IPS-18c (cell line): ENCODE data around the gene EMD.
"Not testable (repeated sequence)": the region's sequence is repeated elsewhere in the genome, so short reads cannot be mapped to it uniquely, and the experiment has no call there.

ENCODE experiments used
- H3K4me3 ChIP-seq: 2 replicates; pipeline ENCODE4 v1.7.0; 2013; ENCODE audit warnings: low read depth, mild to moderate bottlenecking, low read length, moderate library complexity; ENCODE audit not compliant: insufficient read depth
- H3K9me3 ChIP-seq: one replicate; pipeline ENCODE4 v1.6.1; 2013; ENCODE audit warnings: mild to moderate bottlenecking, low read length, moderate library complexity; ENCODE audit not compliant: control insufficient read depth, insufficient read depth

EMD gene

GRCh38 chrX:154378799-154379568 lies at the start of gene EMD:
EMD (plus strand) TSS chrX:154379295; CDS start chrX:154379485, 190 bp downstream.
- peak within 1 kb of the TSS; percentile 69 for H3K4me3 ChIP-seq
- peaks cover 6% of the 10 kb centered on the region for H3K9me3 ChIP-seq

- H3K4me3 ChIP-seq = no peak overlapping the region
- H3K9me3 ChIP-seq = peaks cover 6% of the 10 kb centered on the region
Observed at GRCh38 chrX:154332561-154332960, 46.5 kb upstream of the EMD start.

GRCh38 chrX:154333116-154333515 lies 46.0 kb upstream of the EMD start:
- peaks cover 6% of the 10 kb centered on the region for H3K9me3 ChIP-seq
- H3K4me3 ChIP-seq = no peak overlapping the region

DNA sequence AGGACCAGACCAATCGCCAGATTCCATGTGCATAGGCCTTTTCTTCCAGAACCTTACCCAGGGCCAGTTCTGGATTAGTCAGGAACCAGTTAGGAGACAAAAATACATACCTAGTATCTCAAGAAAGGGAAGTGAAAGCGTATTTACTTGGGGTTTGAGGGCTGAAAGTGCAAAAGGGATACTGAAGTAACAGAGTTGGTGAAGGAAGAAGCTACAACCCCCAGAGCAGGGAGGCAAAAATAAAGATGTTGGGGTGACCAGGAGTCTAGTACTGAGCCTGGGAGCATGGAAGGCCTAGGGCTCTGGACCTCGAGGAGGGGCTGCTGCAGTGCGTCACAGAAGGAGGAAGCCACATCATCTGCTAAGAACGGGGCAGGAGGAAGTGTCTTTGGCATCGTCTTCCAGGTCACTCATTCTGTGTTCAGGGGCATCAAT lies 45.2 kb upstream of the EMD start:
- H3K4me3 ChIP-seq = no peak overlapping the region
- H3K9me3 ChIP-seq = peaks cover 3% of the 10 kb centered on the region

- Histone ChIP-seq H3K4me3 (no peak overlapping the region), H3K9me3 (peaks cover 2% of the 10 kb centered on the region)
Observed at GRCh38 chrX:154334496-154334895, 44.6 kb upstream of the EMD start.

DNA sequence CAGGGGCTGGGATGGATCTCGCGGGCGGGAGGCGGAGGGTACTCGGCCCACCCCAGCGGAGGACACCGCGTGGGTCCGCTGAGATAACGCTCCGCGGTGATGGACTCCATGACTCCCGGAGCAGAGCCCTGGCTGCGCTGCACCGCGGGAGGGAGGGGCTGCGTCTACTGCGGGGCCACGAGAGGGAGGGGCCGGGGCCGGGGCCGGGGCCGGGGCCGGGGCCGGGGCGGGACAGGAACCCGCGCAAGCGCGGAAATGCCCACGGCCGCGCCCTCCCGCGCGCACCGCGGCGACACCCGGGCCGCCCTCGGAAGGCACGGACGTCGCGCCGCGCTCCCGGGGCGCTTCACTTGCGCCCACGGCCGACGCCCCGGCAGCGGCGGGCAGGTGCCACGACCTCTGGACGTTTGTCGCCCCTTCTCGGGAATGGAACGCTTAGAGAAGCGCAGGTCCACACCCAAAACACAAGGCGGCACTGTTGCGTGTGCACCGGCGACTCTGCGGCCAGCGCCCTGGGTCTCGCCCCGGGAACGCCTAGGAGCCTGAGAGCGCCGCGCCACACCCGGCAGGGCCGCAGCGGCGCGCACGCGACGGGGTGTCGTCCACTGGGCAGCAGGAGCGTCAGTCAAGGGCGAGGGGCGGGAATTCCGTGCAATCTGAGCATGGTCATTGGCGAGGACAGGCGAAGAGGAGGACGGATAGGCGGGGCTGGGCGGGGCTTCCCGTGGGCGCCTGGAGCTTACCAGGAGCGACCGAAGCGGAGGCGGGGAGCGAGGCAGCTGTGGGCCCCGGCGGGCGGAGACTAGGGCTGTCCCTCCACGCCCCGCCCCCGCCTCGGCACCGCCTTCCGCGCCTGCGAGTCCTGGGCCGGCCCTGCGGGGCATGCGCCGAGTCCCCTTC lies 37.4 kb upstream of the EMD start:
- not testable (repeated sequence) for H3K9me3 ChIP-seq, H3K4me3 ChIP-seq

- not testable (repeated sequence) for H3K9me3 ChIP-seq, H3K4me3 ChIP-seq
Observed at GRCh38 chrX:154343063-154343462, 36.0 kb upstream of the EMD start.

- H3K9me3 ChIP-seq, H3K4me3 ChIP-seq: not testable (repeated sequence)
Observed at GRCh38 chrX:154343620-154344019, 35.5 kb upstream of the EMD start.

GRCh38 chrX:154348114-154348531 lies 31.0 kb upstream of the EMD start:
- Histone ChIP-seq H3K4me3 (no peak overlapping the region), H3K9me3 (peaks cover 20% of the 10 kb centered on the region)

GRCh38 chrX:154348646-154349358 lies 30.3 kb upstream of the EMD start:
- H3K9me3 ChIP-seq = peaks cover 23% of the 10 kb centered on the region
- H3K4me3 ChIP-seq = no peak overlapping the region

- Histone ChIP-seq H3K9me3 (peaks cover 25% of the 10 kb centered on the region), H3K4me3 (no peak overlapping the region; the same call in 1 of the 2 replicates)
Observed at GRCh38 chrX:154349359-154349935, 29.6 kb upstream of the EMD start.

- Histone ChIP-seq H3K9me3 (peaks cover 27% of the 10 kb centered on the region), H3K4me3 (no peak overlapping the region; the same call in 1 of the 2 replicates)
Observed at GRCh38 chrX:154349979-154350378, 29.1 kb upstream of the EMD start.

GRCh38 chrX:154350429-154351182 lies 28.5 kb upstream of the EMD start:
- Histone ChIP-seq H3K9me3 (peaks cover 27% of the 10 kb centered on the region), H3K4me3 (no peak overlapping the region)

DNA sequence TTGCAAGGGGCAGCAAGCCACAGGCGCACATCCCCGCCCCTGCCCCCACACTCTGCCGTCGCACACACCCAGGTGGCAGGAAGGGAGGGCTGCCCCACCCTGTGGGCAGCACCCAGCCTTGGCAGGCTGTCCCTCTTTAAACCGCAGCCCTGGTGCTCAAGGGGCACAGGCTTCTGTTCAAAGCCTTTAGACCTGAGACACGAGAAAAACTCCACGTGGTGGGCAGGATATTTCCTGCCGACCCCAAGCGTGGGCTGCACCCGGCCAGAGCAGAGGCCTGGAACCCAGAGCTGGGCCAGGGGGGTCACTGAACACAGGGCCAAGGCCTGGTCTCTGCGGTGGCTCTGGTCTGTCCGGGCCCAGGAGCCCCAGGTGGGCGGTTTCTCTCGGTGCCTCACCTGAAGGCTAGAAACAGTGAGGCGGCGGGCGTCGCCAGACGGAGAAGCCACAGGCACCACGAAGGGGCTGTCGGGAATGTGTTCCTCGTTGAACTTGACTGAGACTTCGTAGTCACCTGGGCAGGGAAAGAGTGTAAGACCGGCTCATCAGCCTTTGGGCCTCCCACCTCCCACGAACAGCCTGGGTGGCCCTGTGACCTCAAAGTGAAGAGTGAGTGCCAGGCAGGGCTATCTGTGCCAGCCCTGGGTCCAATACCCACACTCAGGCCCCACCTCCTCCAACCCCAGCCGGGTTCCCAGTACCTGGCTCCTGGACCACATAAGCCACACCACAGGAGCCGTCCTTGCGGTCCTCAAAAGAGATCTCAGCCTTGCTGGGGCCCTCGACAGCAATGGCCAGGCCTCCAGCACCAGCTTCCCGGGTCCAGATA lies 27.7 kb upstream of the EMD start:
- H3K4me3 ChIP-seq = no peak overlapping the region; the same call in 1 of the 2 replicates
- H3K9me3 ChIP-seq = peaks cover 27% of the 10 kb centered on the region

DNA sequence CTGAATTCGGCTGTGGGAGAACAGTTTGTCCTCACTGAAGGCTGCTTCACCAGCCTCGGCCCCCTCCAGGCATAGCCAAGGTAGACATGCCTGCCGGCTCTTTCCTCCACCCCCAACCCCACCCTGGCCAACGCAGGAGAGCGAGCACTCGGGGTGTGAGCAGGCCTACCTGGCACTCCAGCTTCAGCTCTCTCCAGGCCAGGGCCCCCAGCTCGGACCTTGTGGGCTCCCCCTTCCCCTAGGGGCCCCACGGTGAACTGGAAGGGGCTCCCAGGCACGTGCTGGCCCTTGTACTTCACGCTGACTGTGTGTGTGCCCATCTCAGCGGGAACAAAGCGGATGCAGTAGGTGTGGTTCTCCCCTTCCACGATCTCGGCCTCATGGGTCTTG lies 27.1 kb upstream of the EMD start:
- Histone ChIP-seq H3K9me3 (peaks cover 27% of the 10 kb centered on the region), H3K4me3 (no peak overlapping the region)

DNA sequence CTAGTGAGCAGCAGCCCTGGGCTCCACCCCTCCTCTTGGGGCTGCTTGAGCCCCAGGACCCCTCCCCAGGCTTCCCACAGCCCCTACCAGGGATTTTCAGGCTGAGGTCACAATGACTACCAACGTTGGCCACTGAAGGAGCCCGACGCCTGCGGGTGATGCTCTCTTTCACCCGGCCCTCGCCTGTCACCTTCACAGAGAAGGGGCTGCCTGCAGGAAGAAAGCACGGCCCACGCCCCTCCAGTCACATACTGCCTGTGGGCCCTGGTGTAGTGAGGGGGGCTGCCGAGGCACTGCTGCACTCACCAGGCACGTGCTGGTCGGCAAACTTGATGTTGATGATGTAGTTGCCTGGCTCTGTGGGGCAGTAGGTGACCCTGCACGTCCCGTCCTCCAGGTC lies 26.6 kb upstream of the EMD start:
- Histone ChIP-seq H3K9me3 (peaks cover 27% of the 10 kb centered on the region), H3K4me3 (no peak overlapping the region)
